ENCODE data around the gene FAM174B. TPM values are rescaled to one million over a fixed set of nuclear protein-coding genes. Genes with fewer than 3 reads are reported as not detected.
A peak's percentile ranks its signal among the peaks of the same experiment; 100 is the strongest.

The FAM174B gene
- total and polyA plus RNA-seq, 4 donors = 2.5 to 4.5 (median 3.8) TPM

DNA sequence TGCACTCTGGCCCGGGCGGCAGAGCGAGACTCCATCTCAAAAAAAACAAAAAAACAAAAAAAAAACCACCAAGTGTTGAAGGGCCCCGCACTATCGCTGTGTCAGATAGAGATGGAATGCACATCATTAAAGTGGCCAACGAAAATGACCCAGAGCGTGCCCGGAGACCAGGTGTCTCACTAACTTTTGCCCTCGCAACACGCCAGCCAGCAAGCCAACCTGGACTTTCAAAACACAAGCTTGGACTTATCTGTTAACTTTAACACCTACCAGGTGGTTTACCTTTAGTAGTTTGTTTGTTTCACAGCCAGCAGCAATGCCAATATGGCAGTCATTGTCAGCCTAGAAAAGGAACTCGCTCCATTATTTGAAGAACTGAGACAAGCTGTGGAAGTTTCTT, 28.6 kb downstream of the FAM174B start:
- no peak overlapping the region for H3K4me3 ChIP-seq (ENCODE audit: low read depth in 1 of 3, low read length in 3 of 3)
- H3K36me3 ChIP-seq (ENCODE audit: control insufficient read depth in 4 of 4, insufficient read depth in 3 of 4, low read depth in 1 of 4, low read length in 3 of 4) = no peaks in the 10 kb centered on the region
- no peak overlapping the region for H3K27ac ChIP-seq (ENCODE audit: low read depth in 1 of 2, low read length in 2 of 2)
- WGBS = 96% methylated on average over 11 of the region's 11 CpGs
- no peak overlapping the region for H3K9ac ChIP-seq (ENCODE audit: low read depth in 1 of 2, low read length in 2 of 2)
- no peaks in the 10 kb centered on the region for H3K4me1 ChIP-seq (ENCODE audit: control insufficient read depth in 4 of 4, insufficient read depth in 4 of 4, low read length in 3 of 4)
- H3K9me3 ChIP-seq (ENCODE audit: control insufficient read depth in 4 of 4, low read length in 3 of 4) = no peaks in the 10 kb centered on the region
- H3K27me3 ChIP-seq (ENCODE audit: control insufficient read depth in 4 of 4, insufficient read depth in 4 of 4, low read length in 3 of 4) = no peaks in the 10 kb centered on the region
- TF ChIP-seq GABPA (IDR thresholded peaks at IDR 0.05 in 1 of 2, conservative IDR thresholded peaks at IDR 0.05 in 1 of 2) = no peak
- TF ChIP-seq JUND (IDR thresholded peaks at IDR 0.05) = no peak
- no peak for TF ChIP-seq EGR1 (IDR thresholded peaks at IDR 0.05; ENCODE audit: low read depth in 2 of 2)
- no peak for TF ChIP-seq FOXA2 (IDR thresholded peaks at IDR 0.05)
- no peak for DNase-seq (ENCODE audit: low spot score)

GRCh38 chr15:92625251-92625980, 30.2 kb downstream of the FAM174B start:
- no peak overlapping the region for H3K4me3 ChIP-seq (ENCODE audit: low read depth in 1 of 3, low read length in 3 of 3)
- no peaks in the 10 kb centered on the region for H3K4me1 ChIP-seq (ENCODE audit: control insufficient read depth in 4 of 4, insufficient read depth in 4 of 4, low read length in 3 of 4)
- H3K27me3 ChIP-seq (ENCODE audit: control insufficient read depth in 4 of 4, insufficient read depth in 4 of 4, low read length in 3 of 4) = no peaks in the 10 kb centered on the region
- TF ChIP-seq MAX (IDR thresholded peaks at IDR 0.05) (no peak), RAD21 (IDR thresholded peaks at IDR 0.05) (peak in 1 of 2 donors; percentile 19)
- no peak for DNase-seq (ENCODE audit: low spot score)
- no peaks in the 10 kb centered on the region for H3K36me3 ChIP-seq (ENCODE audit: control insufficient read depth in 4 of 4, insufficient read depth in 3 of 4, low read depth in 1 of 4, low read length in 3 of 4)
- H3K9ac ChIP-seq (ENCODE audit: low read depth in 1 of 2, low read length in 2 of 2) = no peak overlapping the region
- H3K27ac ChIP-seq (ENCODE audit: low read depth in 1 of 2, low read length in 2 of 2) = no peak overlapping the region
- H3K9me3 ChIP-seq (ENCODE audit: control insufficient read depth in 4 of 4, low read length in 3 of 4) = no peaks in the 10 kb centered on the region
- 67% methylated on average over 3 of the region's 3 CpGs for WGBS

GRCh38 chr15:92624401-92624991, 31.1 kb downstream of the FAM174B start:
- 76% methylated on average over 15 of the region's 15 CpGs for WGBS
- Histone ChIP-seq H3K4me3 (ENCODE audit: low read depth in 1 of 3, low read length in 3 of 3) (no peak overlapping the region), H3K36me3 (ENCODE audit: control insufficient read depth in 4 of 4, insufficient read depth in 3 of 4, low read depth in 1 of 4, low read length in 3 of 4) (no peaks in the 10 kb centered on the region), H3K4me1 (ENCODE audit: control insufficient read depth in 4 of 4, insufficient read depth in 4 of 4, low read length in 3 of 4) (peaks cover 0 to under 1% (median 0%) of the 10 kb centered on the region in 4 donors), H3K9ac (ENCODE audit: low read depth in 1 of 2, low read length in 2 of 2) (no peak overlapping the region), H3K9me3 (ENCODE audit: control insufficient read depth in 4 of 4, low read length in 3 of 4) (no peaks in the 10 kb centered on the region), H3K27me3 (ENCODE audit: control insufficient read depth in 4 of 4, insufficient read depth in 4 of 4, low read length in 3 of 4) (no peaks in the 10 kb centered on the region), H3K27ac (ENCODE audit: low read depth in 1 of 2, low read length in 2 of 2) (no peak overlapping the region)
- no peak for DNase-seq (ENCODE audit: low spot score)
- TF ChIP-seq REST (IDR thresholded peaks at IDR 0.05) (no peak), ZBTB33 (IDR thresholded peaks at IDR 0.05) (peak; percentile 27)

Data from liver (tissue), 9 donors.